Activated CD4-positive, alpha-beta memory T cell treated with anti-CD3 and anti-CD28 coated beads for 36 hours (primary cell): ENCODE results near the gene OTOGL. TPM values are rescaled to one million over a fixed set of nuclear protein-coding genes. Genes with fewer than 3 reads are reported as not detected.

Source experiments
- CTCF ChIA-PET: fragments of 350-600 bp; sonication (Branson Sonifier 250); formaldehyde crosslinking; loops from one replicate; lab custom pipeline; 2021; ENCODE audit warnings: antibody characterized with exemption, inconsistent platforms; lab: Charles Lee
- POLR2A ChIA-PET: fragments of 350-600 bp; sonication (Branson Sonifier 250); formaldehyde crosslinking; loops from one replicate; lab custom pipeline; 2021; ENCODE audit warnings: antibody characterized with exemption; lab: Charles Lee
- DNase-seq: peaks from one replicate; pipeline ENCODE4 v3.0.0-alpha.2; 2020
- H3K27ac Mint-ChIP-seq: one replicate; pipeline ENCODE4 v1.8.0; 2021; ENCODE audit warnings: mixed read lengths
- H3K27me3 Mint-ChIP-seq: one replicate; pipeline ENCODE4 v1.8.0; 2021; ENCODE audit warnings: mixed read lengths
- H3K36me3 Mint-ChIP-seq: one replicate; pipeline ENCODE4 v1.8.0; 2021; ENCODE audit warnings: mixed read lengths
- H3K4me1 Mint-ChIP-seq: one replicate; pipeline ENCODE4 v1.8.0; 2021; ENCODE audit warnings: low read depth, mixed read lengths
- H3K4me3 Mint-ChIP-seq: one replicate; pipeline ENCODE4 v1.8.0; 2021; ENCODE audit warnings: mild to moderate bottlenecking, mixed read lengths
- H3K9me3 Mint-ChIP-seq: one replicate; pipeline ENCODE4 v1.8.0; 2021; ENCODE audit warnings: mixed read lengths
- intact Hi-C: fragments of 100-400 bp; cut with micrococcal nuclease; formaldehyde crosslinking; loops from one replicate; pipeline ENCODE4 v1.15.1; 2023
- total RNA-seq, 2 experiments: library from RNA; stranded (reverse); gene quantifications; one replicate each; pipeline ENCODE4 v1.2.3, GENCODE V29; 2021

Gene OTOGL
- total RNA-seq, 2 experiments from 2014 or later, result not detected

DNA sequence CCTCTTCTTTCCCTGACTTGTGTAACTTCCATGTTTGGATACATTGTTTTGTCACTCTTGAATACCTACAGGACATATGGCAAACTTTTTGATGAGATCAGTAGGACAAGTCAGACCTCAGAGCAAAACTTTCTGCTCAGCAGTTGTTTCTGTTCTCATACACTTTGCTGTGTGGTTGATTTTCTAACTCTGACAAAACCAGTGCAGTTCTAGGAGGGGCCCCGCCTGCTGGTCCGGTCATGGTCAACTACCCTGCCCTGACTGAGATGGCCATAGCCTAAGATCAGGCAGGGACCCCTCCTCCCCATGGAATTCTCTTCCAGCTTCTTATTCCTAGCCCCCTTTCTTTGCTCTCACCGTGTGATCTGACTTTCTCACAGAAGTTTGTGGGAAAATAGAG is 92.8 kb downstream of the OTOGL start:
- no peak overlapping the region for H3K4me3 Mint-ChIP-seq
- CTCF ChIA-PET, result no interaction called here
- no peak overlapping the region for H3K27ac Mint-ChIP-seq
- DNase-seq, result no peak
- peaks cover 6% of the 10 kb centered on the region for H3K4me1 Mint-ChIP-seq
- no peaks in the 10 kb centered on the region for H3K9me3 Mint-ChIP-seq
- H3K27me3 Mint-ChIP-seq, result peaks cover 6% of the 10 kb centered on the region
- H3K36me3 Mint-ChIP-seq, result no peaks in the 10 kb centered on the region
- intact Hi-C loops, result no loop called here
- POLR2A ChIA-PET, result no interaction called here

DNA sequence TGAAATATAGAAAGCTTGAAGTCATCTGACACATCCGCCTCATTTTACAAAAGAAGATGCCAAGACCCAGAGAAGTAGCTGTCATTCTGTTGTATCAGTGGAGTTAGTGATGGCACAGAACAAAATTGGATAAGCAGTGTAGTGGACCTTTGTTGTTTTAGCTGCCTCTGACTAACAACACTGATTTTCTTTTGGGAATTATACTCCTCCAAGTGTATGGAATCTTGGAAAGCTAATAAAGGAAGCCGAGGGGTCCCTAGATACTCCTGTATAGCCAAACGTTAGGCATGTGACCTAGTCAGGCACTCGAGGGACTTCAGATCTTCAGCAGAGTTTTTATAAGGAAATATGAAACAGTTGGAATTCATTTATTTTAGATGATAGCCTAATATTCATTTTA is 94.5 kb downstream of the OTOGL start:
- no peaks in the 10 kb centered on the region for H3K4me1 Mint-ChIP-seq
- peaks cover 9% of the 10 kb centered on the region for H3K27me3 Mint-ChIP-seq
- no peak for DNase-seq
- POLR2A ChIA-PET, result no interaction called here
- H3K4me3 Mint-ChIP-seq, result no peak overlapping the region
- no peaks in the 10 kb centered on the region for H3K36me3 Mint-ChIP-seq
- no peaks in the 10 kb centered on the region for H3K9me3 Mint-ChIP-seq
- H3K27ac Mint-ChIP-seq, result no peak overlapping the region
- intact Hi-C loops, result loop anchor here (1.0 kb wide), 1 partner anchor 76 kb away; no protein-coding TSS in a partner anchor
- CTCF ChIA-PET, result no interaction called here

DNA sequence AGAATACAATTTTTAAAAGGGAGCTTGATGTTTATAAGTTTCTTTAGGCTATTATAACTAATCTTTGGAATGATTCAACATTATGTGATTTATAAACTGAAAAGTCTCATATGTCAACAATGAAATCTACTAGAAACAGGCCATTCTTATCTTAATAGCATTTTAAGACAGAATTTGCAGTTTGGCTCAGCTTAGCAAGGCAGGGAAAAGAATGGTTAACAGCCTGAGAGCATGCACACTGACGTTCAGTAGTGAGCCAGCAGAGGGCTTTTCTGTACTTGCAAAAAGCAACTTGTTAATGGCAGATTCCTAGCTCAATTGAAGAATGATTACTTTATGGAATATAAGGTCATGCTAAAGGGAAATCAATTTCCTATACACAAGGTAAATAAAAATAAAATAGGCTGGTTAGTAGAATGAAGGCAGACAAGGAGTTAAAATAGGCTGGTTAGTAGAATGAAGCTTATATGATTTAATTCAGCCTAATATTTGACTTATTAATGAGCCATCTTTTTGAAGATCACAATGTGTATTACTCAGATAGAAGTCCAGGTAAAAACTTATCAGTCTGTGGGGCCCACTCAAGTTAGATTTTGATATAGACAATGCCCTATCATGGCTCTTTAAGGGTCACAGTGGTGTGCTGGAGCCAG is 95.9 kb downstream of the OTOGL start:
- intact Hi-C loops, result no loop called here
- POLR2A ChIA-PET, result no interaction called here

DNA sequence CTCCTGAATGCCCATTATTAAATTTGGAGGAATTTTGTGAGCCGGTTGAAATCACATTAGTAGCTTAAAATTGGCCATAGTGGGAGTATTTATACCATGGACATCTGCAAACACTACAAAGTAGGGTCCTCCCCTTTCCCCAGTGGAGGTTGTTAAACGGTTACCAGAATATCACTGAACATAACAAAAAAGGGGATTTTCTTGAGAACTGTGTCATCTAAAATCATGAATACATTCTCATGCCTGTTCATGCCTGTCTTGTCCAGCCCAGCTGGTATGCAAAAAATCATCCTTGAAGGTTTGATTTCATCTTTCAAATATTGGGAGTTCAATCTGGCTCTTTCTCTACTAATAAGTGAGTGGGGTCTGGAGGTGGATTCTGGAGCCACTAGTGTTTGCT is 96.4 kb downstream of the OTOGL start:
- ChIA-PET POLR2A (no interaction called here), CTCF (interaction anchor here (1.2 to 1.5 kb wide), 3 partner anchors 9 to 79 kb away, joined by 3 to 9 read pairs (median 5); no protein-coding TSS in a partner anchor)
- Mint-ChIP-seq H3K27me3 (peaks cover 9% of the 10 kb centered on the region), H3K36me3 (no peaks in the 10 kb centered on the region), H3K9me3 (no peaks in the 10 kb centered on the region), H3K4me3 (no peak overlapping the region), H3K27ac (no peak overlapping the region), H3K4me1 (no peaks in the 10 kb centered on the region)
- intact Hi-C loops, result no loop called here
- DNase-seq, result no peak

More for the DNA sequence above, 95.9 kb downstream of the OTOGL start:
- peaks cover 9% of the 10 kb centered on the region for H3K27me3 Mint-ChIP-seq
- no peaks in the 10 kb centered on the region for H3K4me1 Mint-ChIP-seq
- CTCF ChIA-PET, result interaction anchor here (0.5 to 1.5 kb wide), 4 partner anchors 10 to 383 kb away, joined by 3 to 9 read pairs (median 4); no protein-coding TSS in a partner anchor
- no peak for DNase-seq
- no peaks in the 10 kb centered on the region for H3K36me3 Mint-ChIP-seq
- H3K27ac Mint-ChIP-seq, result no peak overlapping the region
- H3K9me3 Mint-ChIP-seq, result no peaks in the 10 kb centered on the region
- no peak overlapping the region for H3K4me3 Mint-ChIP-seq

DNA sequence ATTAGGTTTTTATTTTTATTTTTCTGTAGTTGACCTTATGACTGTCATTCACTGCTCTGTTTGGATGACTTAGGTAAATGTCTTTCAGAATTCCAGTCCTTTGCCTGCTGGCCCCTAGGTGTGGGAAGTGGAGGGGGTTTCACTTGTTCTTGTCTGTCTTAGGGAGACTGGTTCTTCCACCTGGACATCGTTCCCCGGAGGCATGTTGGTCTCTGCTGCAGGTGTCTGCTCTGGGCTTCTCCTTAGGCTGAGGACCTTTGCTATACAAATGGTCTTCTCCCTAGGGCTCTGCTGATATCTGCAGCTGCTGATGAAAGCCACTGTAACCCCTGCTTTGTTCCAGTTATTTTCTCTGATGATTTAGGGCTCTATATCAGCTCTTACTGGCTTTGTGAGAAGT is 97.1 kb downstream of the OTOGL start:
- Mint-ChIP-seq H3K36me3 (no peaks in the 10 kb centered on the region), H3K27me3 (peaks cover 7% of the 10 kb centered on the region), H3K9me3 (no peaks in the 10 kb centered on the region), H3K4me1 (no peaks in the 10 kb centered on the region), H3K27ac (no peak overlapping the region), H3K4me3 (no peak overlapping the region)
- intact Hi-C loops, result no loop called here
- DNase-seq, result no peak
- CTCF ChIA-PET, result no interaction called here
- POLR2A ChIA-PET, result no interaction called here

DNA sequence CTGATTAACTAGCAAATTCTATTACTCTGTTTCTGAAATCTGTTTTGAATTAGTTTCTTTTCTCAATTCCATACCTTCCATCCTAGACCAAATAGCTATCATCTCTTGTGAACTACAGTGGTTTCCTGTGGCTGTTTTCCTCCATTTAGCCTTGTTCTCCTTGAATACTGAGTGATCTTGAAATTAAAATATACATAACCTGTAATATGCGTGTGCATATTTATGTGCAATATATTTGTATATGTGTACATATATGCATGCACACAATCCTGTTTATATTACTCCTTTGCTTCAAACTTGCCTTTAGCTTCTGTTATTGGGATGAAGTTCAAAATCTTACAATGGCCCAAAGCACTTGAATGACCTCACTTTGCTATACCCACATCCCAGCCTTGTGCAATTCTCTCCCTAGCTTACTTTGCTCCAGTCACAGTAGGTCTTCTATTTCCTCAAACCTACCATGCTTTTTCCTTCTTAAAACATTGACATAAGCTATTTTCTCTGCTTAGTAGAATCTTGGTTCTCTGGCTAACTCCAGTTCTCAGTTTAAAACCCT is 99.5 kb downstream of the OTOGL start:
- POLR2A ChIA-PET, result no interaction called here

DNA sequence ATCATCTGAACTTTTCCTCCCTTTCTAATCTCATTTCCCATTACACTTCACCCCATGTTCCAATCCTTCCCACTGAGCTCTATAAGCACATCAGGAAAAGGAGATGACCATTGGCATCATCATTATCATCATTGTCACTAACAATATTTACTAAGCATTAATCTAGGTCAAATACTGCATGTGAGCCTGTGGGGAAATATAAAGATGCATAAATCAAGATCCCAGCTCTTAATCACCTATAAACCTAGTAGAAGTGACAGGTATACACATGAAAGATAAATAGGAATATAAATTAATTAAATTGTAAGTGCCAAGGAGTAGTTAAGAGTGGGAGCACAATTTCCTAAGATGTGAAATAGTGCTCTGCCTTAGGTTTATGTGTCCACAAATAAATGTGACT is 100.6 kb downstream of the OTOGL start:
- no peak overlapping the region for H3K27ac Mint-ChIP-seq
- no peaks in the 10 kb centered on the region for H3K9me3 Mint-ChIP-seq
- no peaks in the 10 kb centered on the region for H3K36me3 Mint-ChIP-seq
- no peak for DNase-seq
- CTCF ChIA-PET, result interaction anchor here (1.5 kb wide), 1 partner anchor 13 kb away, joined by 3 read pairs; no protein-coding TSS in a partner anchor
- POLR2A ChIA-PET, result no interaction called here
- H3K4me3 Mint-ChIP-seq, result no peak overlapping the region
- intact Hi-C loops, result no loop called here
- H3K27me3 Mint-ChIP-seq, result peaks cover 7% of the 10 kb centered on the region
- no peaks in the 10 kb centered on the region for H3K4me1 Mint-ChIP-seq

More for the DNA sequence above, 99.5 kb downstream of the OTOGL start:
- H3K9me3 Mint-ChIP-seq, result no peaks in the 10 kb centered on the region
- peaks cover 7% of the 10 kb centered on the region for H3K27me3 Mint-ChIP-seq
- intact Hi-C loops, result no loop called here
- no peak overlapping the region for H3K27ac Mint-ChIP-seq
- H3K4me1 Mint-ChIP-seq, result no peaks in the 10 kb centered on the region
- DNase-seq, result no peak
- H3K4me3 Mint-ChIP-seq, result no peak overlapping the region
- CTCF ChIA-PET, result no interaction called here
- no peaks in the 10 kb centered on the region for H3K36me3 Mint-ChIP-seq

DNA sequence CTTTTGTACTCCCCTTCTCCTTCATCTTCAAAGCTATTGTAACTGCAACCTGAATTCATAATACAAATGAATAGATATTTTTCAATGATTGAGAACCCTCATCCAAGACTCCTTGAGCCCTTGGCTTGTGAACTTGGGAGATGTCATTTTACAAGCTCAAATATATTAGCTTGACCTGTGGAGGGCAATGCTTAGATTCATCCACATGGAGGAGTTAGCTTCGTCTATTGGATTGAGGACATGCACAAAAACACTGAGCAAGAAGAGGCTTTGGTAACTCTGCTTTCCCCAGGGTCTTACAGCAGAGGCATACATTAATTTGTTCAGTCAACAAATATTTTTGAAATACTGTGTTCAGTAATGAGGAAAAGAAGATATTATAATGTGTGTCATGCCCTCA is 101.1 kb downstream of the OTOGL start:
- H3K27me3 Mint-ChIP-seq, result peaks cover 7% of the 10 kb centered on the region
- POLR2A ChIA-PET, result no interaction called here
- intact Hi-C loops, result no loop called here
- no peaks in the 10 kb centered on the region for H3K4me1 Mint-ChIP-seq
- H3K4me3 Mint-ChIP-seq, result no peak overlapping the region
- CTCF ChIA-PET, result interaction anchor here (1.5 kb wide), 1 partner anchor 14 kb away, joined by 3 read pairs; no protein-coding TSS in a partner anchor
- H3K36me3 Mint-ChIP-seq, result no peaks in the 10 kb centered on the region
- no peaks in the 10 kb centered on the region for H3K9me3 Mint-ChIP-seq
- H3K27ac Mint-ChIP-seq, result no peak overlapping the region
- no peak for DNase-seq

DNA sequence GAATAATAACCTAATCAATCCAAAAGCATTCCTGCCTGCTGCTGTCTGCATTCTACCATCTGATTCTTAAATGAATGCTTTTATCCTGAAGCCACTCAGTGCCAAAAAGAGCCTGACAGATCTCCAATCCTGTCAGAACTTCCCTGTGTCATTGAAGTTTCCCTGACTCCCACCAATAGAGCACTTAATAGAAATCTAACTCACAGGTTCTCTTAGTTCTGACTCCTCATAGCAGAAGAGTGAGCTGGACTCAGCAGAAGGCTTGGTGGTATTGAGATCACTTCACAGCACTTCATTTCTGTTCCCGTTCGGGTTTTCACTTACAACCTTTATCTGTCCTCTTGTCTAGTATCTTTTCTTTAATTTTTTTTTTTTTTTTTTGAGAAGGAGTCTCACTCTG is 102.6 kb downstream of the OTOGL start:
- Mint-ChIP-seq H3K27ac (no peak overlapping the region), H3K27me3 (peaks cover 11% of the 10 kb centered on the region), H3K36me3 (no peaks in the 10 kb centered on the region), H3K4me3 (no peak overlapping the region), H3K9me3 (no peaks in the 10 kb centered on the region), H3K4me1 (no peaks in the 10 kb centered on the region)
- no peak for DNase-seq
- intact Hi-C loops, result no loop called here
- ChIA-PET CTCF (no interaction called here), POLR2A (no interaction called here)

DNA sequence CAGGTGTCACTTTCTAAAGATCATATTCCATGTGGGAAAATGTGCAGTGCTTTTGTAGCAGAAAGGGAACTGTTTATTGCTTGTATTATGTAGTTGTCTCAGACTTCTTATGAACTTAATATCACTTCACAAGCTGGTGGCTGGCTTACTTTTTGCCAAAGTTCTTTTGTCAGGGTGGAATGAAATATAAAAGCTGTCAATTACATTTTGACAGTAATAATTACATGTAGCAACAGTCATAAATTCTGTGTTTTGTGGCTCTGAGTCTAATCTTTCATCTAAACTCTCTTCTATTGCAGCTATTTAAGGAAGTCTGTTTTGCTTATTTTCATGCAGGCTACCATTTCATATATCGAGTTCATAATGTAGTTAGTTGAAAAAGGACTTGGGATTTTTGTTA is 106.6 kb downstream of the OTOGL start:
- intact Hi-C loops, result no loop called here
- H3K9me3 Mint-ChIP-seq, result no peaks in the 10 kb centered on the region
- H3K27ac Mint-ChIP-seq, result no peak overlapping the region
- no peak overlapping the region for H3K4me3 Mint-ChIP-seq
- no peak for DNase-seq
- POLR2A ChIA-PET, result no interaction called here
- H3K4me1 Mint-ChIP-seq, result no peaks in the 10 kb centered on the region
- H3K36me3 Mint-ChIP-seq, result no peaks in the 10 kb centered on the region
- CTCF ChIA-PET, result interaction anchor here (2.5 kb wide), 1 partner anchor 11 kb away, joined by 5 read pairs; no protein-coding TSS in a partner anchor
- H3K27me3 Mint-ChIP-seq, result peaks cover 8% of the 10 kb centered on the region

DNA sequence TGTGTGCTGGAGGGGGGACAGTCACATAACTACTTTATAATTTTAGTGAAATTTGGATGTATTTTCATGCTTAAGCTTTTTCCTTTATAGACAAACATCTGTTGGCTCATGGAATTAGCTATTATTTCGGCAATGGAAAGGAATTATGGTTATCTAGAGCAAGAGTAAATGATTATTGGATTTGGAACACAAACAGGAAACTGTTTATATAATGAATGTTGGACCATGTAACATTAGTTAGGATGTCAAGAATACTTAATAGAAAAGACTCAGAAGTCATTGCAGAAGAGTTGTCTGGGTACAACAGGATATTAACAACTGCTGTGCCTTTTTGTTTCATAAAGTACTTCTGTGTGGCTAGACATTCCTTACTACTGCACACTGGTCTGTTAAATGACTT is 108.7 kb downstream of the OTOGL start:
- H3K27me3 Mint-ChIP-seq, result peaks cover 8% of the 10 kb centered on the region
- no peaks in the 10 kb centered on the region for H3K4me1 Mint-ChIP-seq

DNA sequence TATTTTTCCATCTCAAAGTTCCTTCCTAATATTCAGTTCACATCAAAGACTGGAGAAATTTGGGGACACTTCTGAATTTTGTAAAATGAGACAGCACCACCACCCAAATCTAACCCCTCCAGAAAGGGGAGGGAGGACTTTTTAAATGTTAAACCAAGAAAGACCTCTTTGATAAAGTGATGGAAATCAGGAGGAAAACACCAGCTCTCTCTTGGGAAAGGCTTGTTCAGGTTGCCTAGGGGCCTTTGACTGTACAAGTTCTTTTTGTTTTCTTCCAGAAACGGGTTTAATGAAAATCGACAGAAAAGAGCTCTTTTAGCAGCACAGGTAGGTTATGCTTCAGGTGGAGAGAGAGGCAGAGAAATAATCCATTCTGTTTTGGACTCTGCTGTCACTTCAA is 112.3 kb downstream of the OTOGL start:
- no peak for DNase-seq
- Mint-ChIP-seq H3K27ac (no peak overlapping the region), H3K9me3 (no peaks in the 10 kb centered on the region), H3K36me3 (no peaks in the 10 kb centered on the region), H3K4me1 (no peaks in the 10 kb centered on the region), H3K27me3 (no peaks in the 10 kb centered on the region), H3K4me3 (no peak overlapping the region)
- intact Hi-C loops, result no loop called here
- ChIA-PET POLR2A (no interaction called here), CTCF (no interaction called here)

More for the DNA sequence above, 108.7 kb downstream of the OTOGL start:
- intact Hi-C loops, result no loop called here
- DNase-seq, result no peak
- CTCF ChIA-PET, result no interaction called here
- Mint-ChIP-seq H3K27ac (no peak overlapping the region), H3K9me3 (no peaks in the 10 kb centered on the region), H3K36me3 (no peaks in the 10 kb centered on the region), H3K4me3 (no peak overlapping the region)
- POLR2A ChIA-PET, result no interaction called here
